ENCODE results near the gene MRPL44. TPM values are rescaled to one million over a fixed set of nuclear protein-coding genes. Genes with fewer than 3 reads are reported as not detected.

Gene MRPL44
- total RNA-seq (2014; rRNA removed; shearing (Covaris generic)), result 29.4 and 33.5 TPM in 2 replicates

DNA sequence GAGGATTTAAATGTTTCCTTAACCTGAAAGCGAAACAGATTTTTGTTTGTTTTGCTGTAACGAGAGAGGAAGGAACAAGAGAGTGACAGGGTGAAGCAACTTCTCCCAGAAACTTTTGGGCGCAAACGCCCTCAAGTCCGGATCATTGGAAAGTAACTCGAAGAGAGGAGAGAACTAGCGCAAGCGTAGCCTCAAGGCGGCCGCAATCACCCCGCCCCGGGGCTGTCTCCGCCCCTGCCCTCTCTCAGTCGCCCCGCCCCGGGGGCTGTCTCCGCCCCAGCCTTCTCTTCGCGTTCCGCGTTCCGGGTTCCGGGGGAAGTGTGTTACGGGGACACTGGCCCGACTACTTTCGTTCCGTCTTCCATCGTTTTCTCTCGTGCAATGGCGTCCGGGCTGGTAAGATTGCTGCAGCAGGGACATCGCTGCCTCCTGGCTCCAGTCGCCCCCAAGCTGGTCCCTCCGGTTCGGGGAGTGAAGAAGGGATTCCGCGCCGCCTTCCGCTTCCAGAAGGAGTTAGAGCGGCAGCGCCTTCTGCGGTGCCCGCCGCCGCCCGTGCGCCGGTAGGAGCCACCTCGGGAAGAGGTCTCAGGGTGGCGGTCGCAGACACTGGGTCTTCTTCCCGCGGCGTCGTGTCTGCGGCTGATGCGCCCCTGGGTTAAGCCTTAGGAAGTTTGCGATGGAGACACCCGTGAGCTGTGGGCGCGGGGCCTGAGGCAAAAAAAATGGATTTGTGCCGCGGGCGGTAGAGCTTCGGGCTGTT, at the start of gene MRPL44:
Gene MRPL44 (plus strand): TSS at position 372 of the 760 bp plus-strand sequence. CDS start 10 bp downstream, at position 382.
- DNase-seq (ENCODE audit: low read depth), result peak; percentile 91

DNA sequence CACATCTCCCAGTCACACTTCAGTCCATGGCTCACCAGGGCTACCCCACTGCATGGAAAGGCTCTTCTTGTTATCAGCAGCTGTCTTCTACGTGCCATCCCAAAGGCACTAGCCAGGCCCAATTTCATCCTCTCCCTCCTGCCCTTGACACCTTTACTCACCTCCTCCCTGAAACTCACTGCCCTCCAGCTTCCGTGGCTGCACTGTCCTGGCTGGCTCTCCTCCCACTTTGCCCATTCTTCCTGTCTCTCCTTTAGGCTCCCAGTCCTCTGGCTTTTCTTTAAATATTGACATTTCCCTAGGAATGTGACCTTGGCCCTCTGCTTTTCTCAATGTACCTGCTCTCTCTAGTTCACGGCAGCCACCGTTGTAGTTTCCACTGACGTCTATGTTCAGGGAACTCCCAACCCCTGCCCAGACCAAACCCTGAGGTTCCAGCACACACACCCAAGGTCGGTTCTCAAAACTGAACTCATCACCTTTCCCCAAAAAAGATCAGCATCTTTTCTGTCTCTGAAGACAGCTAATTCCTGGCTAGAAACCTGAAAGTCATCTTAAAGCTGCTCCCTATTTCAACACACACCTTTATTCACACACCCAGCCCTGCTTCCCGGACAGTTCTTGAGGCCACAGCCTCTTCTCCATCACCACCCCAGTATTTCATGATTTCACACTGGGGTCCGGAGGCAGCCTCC, 48.8 kb upstream of the MRPL44 start:
- no peak for DNase-seq (ENCODE audit: low read depth)

- peak; percentile 47 for DNase-seq (ENCODE audit: low read depth)
Observed at GRCh38 chr2:223909001-223909741, 48.1 kb upstream of the MRPL44 start.

DNA sequence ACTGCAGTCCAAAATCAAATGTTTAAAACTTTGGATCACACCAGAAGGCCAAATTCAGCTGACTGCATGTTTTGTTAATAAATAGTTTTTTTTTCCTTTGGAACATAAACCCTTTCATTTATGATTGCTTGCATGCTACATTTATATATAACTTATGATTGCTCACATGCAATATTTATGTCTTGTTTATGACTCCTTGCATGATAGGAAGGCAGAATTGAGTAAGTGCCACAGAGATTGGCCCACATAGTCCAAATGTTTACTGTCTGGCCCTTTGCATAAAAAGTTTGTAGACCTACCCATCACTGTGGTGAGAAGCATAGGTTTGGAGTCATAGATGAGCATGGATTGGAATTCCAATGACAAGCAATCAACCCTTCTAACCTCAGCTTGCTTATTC, 42.9 kb upstream of the MRPL44 start:
- no peak for DNase-seq (ENCODE audit: low read depth)

DNA sequence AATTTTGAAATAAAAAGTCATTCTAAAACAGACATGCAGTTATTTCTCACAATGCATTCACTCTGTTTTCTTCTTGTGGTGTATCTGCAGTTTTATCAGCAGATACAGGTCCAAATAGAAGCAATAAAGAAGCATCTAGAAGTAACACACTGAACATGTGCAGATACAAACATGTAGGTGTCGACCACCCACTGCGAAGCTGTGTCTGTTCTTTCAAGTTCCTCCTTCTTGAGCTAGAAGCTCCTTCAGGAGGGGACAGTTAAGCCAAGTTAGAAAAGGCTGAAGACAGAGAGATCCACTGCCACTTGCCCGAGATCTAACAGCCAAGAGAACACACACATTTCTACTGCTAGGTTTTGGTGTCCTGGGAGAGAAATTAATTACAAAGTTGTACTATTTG, 42.2 kb upstream of the MRPL44 start:
- no peak for DNase-seq (ENCODE audit: low read depth)

DNA sequence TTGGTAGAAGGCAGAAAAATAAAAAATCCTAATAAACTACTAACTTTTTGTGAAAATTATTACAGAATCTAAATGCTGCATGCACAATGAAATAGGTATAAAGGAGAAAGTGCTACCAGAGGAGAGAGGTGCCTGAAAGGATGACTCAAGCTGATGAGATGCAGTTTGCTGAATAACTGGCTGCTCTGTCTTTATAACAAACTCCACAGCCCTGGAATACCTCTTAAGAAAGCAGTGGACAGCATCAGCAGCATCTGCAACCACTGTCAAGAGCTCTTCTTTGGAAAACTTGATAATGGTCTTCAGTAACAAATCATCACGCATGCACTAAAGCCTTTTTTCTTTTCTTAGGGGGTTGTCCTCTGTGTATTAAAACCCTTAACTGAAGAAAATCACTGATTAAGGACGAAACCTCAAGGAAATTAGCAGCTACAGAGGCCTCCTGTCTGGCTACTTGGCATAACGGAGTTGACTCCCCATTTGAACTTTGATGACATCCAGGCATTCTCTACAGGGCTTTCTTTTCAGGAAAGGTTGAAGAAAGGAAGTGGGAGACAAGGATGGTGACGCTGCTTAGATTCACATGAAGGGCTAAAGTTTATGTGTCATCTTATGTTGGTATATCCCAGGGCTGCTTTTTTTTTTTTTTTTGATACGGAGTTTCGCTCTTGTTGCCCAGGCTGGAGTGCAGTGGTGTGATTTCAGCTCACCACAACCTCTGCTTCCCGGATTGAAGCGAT, 40.9 kb upstream of the MRPL44 start:
- no peak for DNase-seq (ENCODE audit: low read depth)

GRCh38 chr2:223918671-223919134, 38.6 kb upstream of the MRPL44 start:
- no peak for DNase-seq (ENCODE audit: low read depth)

DNA sequence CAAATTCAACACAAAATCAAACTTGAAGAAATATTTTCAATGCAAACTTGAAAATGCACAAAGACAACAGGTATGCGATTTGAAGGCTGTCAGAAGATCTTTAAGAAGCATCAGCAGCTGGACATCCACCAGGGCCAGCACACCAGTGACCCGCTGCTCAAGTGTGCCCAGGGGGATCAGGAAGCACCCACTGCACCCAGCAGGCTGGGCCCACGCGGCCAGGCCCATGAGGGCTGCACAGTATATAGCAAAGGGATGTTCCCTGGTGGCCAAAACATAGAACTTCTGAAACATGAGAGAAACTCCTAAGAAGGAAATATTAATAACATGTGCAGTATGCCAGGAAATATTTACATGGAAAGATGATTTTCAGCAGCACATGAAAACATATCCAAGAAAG, 37.2 kb upstream of the MRPL44 start:
- no peak for DNase-seq (ENCODE audit: low read depth)

DNA sequence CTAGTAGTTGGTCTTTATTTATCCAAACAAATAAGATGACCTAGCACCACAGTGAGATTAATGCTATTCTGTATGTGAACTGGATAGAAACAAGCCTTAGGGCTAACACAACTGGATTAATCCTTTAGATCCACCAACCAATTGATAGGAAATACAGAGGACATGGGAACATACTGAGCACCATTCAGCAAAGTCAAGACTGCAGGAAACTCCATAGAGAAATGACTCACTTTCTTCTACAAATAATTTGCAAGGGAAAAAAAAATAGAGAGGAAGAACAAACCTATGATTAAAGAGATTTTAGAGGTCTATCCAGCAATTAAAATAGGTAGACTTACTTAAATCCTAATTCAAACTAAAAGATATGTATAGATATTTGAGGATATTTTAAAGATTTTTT, 36.1 kb upstream of the MRPL44 start:
- DNase-seq (ENCODE audit: low read depth), result no peak

- no peak for DNase-seq (ENCODE audit: low read depth)
Observed at GRCh38 chr2:223922308-223922707, 35.0 kb upstream of the MRPL44 start.

DNA sequence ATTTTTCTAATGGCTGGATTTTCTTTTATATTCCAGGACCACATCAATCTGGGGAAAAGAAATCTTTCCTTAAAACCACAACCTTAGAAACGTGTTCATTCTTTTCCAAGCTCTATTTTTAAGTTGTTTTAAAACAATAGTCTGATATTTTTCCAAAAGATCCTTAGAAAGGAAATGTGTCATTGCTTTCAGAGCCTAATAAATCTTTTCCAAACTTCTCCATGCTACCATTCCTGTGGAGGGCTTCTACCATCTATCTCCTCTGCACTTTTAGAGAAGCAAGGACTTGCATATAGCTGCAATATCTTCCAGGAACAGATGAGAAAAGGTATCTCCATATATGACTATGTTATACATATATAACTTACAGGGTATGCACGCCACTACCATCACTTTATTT, 33.3 kb upstream of the MRPL44 start:
- DNase-seq (ENCODE audit: low read depth), result peak; percentile 52

- no peak for DNase-seq (ENCODE audit: low read depth)
Observed at GRCh38 chr2:223925106-223925505, 32.2 kb upstream of the MRPL44 start.

DNA sequence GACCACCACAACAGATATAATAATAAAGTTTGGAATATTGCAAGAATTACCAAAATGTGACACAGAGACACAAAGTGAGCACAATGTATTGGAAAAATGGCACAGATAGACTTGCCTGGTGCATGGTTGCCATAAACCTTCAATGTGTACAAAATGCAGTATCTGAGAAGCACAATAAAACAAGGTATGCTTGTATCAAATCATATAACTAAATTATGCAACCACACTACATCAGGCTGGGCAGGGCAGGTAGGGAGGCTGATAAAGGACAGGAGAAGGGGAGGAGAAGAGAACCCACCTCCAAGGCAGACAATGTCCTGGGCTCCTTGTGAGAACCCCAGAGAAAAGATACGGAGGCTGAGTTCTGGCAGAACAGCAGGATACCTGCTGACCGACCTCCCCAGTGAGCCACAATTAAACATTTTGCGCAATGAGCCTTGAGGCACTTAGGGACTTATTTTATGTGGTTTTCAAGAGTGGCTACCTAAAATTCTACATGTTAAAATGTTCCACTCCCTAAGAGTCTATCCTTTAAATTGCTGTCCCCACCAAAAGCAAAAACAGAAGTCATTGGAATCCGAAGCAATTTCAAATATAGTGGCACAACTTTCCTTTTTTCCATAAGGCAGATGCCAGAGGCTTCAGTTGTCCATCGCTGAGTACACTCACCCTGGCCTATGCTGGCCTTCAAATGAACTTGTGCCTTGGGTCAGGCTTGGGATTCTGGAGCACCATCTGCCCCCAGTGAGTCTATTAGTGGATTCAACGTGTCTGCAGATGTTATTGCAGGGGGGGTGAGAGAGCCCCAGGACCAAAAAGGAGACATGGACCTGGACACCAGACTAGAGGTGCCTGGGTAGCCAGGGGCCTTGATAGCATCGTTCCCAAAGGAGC, 28.9 kb upstream of the MRPL44 start:
- DNase-seq (ENCODE audit: low read depth), result no peak

DNA sequence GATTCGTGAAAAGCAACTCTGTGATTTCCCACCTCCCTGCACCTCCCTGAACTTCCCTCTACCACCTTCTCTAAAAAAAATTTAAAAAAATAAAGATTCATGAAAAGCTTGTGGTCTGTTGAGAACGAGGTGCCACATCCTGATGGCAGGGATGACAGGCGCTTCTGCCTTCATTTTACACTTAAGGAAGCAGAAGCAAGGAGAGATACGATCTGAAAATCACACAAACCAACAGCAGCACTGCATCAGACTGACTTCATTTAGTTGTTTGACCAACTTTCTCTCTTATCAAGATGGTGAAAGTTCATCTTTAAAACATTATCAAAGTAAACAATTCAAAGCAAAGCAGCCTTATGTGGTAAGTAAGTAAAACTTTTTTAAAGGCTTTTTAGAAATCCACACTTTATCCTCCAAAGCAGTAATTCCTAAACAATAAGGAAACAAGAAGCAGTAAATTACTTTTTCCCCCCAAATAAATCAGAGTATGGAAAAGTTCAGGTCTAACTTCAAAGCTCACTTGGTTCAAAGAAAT, 27.6 kb upstream of the MRPL44 start:
- no peak for DNase-seq (ENCODE audit: low read depth)

DNA sequence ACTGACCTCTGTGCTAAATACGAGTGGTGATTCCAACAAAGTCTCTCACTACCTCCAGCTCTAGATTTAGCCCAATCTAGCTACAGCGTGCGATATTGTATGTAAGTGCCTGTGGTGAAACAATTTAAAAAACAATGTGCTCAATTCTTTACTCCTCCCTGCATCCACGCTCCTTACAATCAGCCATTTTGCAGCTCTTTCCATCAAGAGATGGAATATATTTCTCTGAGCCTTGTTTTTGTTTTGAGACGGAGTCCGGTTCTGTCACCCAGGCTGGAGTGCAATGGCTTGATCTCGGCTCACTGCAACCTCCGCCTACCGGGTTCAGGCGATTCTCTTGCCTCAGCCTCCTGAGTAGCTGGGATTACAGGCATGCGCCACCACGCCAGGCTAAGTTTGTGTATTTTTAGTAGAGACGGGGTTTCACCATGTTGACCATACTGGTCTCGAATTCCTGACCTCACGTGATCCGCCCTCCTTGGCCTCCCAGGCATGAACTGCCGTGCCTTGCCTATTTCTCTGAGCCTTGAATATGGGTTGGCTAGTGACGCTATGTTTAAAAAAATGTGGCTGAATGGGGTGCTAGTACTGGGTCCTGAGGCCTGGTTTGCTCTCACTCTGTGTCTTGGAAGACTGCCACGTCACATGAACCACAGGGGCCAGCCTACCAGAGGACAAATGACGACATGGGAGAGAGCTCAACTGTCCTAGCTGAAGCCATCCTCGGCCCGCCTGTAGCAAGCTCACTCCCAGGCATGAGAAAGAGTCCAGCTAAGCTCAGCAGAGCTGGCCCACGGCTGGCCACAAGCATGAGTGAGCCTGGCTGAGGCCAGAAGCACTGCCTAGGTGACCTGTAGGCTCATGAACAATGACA, 26.9 kb upstream of the MRPL44 start:
- DNase-seq (ENCODE audit: low read depth), result no peak

GRCh38 chr2:223932816-223933800, 24.2 kb upstream of the MRPL44 start:
- no peak for DNase-seq (ENCODE audit: low read depth)

GRCh38 chr2:223934870-223935269, 22.4 kb upstream of the MRPL44 start:
- no peak for DNase-seq (ENCODE audit: low read depth)

DNA sequence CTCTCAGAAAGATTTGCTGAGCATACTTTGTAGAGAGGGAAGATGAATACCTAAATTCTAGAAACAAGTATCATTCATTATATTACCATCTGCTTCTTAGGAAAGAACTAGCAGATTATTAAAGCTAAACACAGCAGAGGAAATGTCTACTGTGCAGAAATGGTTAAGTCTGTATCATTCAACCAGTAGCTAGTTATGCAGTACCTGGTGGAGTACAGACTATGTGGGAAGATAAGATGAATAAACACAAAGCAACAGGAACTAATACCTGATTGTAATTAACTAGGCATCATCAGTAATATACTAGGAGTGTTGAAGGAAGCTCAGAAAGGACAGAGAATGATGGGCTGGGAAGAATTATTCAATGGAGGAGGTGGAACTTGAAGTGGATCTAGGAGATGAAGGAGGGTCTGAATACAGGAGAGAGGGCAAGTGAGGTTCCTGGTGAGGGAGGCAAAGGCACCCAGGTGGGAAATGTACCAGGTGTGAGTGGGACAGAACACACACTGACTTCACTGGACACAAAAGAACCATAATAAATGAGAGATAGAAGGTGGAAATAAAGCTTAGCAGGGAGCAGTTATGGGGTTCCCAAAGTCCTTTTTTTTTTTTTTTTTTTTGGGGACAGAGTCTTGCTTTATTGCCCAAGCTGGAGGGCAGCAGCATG, 21.7 kb upstream of the MRPL44 start:
- no peak for DNase-seq (ENCODE audit: low read depth)

All from M059J (cell line).